A673 (cell line): ENCODE data around the gene CR1. TPM values are rescaled to one million over a fixed set of nuclear protein-coding genes. Genes with fewer than 3 reads are reported as not detected.

Experiments used
- BruUV-seq: library from RNA; stranded (reverse); fragments of 400-500 nt; replicated peaks from 2 replicates; lab custom pipeline; 2021; lab: Mats Ljungman, UMichigan
- CTCF ChIA-PET: fragments of 300-600 bp; sonication (Branson Sonifier 250); formaldehyde crosslinking; loops from one replicate; lab custom pipeline; 2022; ENCODE audit warnings: antibody characterized with exemption; lab: Charles Lee
- POLR2A ChIA-PET: fragments of 300-600 bp; sonication (Branson Sonifier 250); formaldehyde crosslinking; loops from one replicate; lab custom pipeline; 2022; ENCODE audit warnings: antibody characterized with exemption; ENCODE audit not compliant: low non-redundant PET; lab: Charles Lee
- DNase-seq: peaks from one replicate; pipeline ENCODE4 v3.0.0-alpha.2; 2015; ENCODE audit warnings: low spot score
- H3K27ac ChIP-seq: fragments of 200-600 bp; sonication (generic); 2 replicates; pipeline ENCODE4 v1.5.1; 2016; ENCODE audit warnings: mixed run types, low read depth, mild to moderate bottlenecking, mixed read lengths, antibody characterized with exemption, low read length; ENCODE audit not compliant: poor library complexity, severe bottlenecking
- H3K27me3 ChIP-seq: fragments of 200-600 bp; sonication (generic); replicated peaks from 2 replicates; pipeline ENCODE4 v1.6.1; 2017; ENCODE audit warnings: mixed run types, low read depth, mild to moderate bottlenecking, mixed read lengths, antibody characterized with exemption, low read length; ENCODE audit not compliant: insufficient read depth, poor library complexity
- H3K36me3 ChIP-seq: fragments of 200-600 bp; sonication (generic); 2 replicates; pipeline ENCODE4 v1.6.1; 2016; ENCODE audit warnings: mixed run types, mild to moderate bottlenecking, mixed read lengths, antibody characterized with exemption, low read length; ENCODE audit not compliant: insufficient read depth, poor library complexity, severe bottlenecking
- H3K4me1 ChIP-seq: fragments of 200-600 bp; sonication (generic); 2 replicates; pipeline ENCODE4 v1.6.1; 2017; ENCODE audit warnings: mixed run types, mild to moderate bottlenecking, mixed read lengths, antibody characterized with exemption, low read length; ENCODE audit not compliant: insufficient read depth, poor library complexity, severe bottlenecking
- H3K4me3 ChIP-seq: fragments of 200-600 bp; sonication (generic); 2 replicates; pipeline ENCODE4 v1.5.1; 2016; ENCODE audit warnings: low read depth, mixed run types, mild to moderate bottlenecking, mixed read lengths, low read length; ENCODE audit not compliant: poor library complexity, severe bottlenecking
- H3K9me3 ChIP-seq: fragments of 200-600 bp; sonication (generic); 2 replicates; pipeline ENCODE4 v1.6.1; 2016; ENCODE audit warnings: mixed run types, low read depth, mild to moderate bottlenecking, mixed read lengths, antibody characterized with exemption, low read length; ENCODE audit not compliant: poor library complexity, severe bottlenecking
- EZH2 ChIP-seq: fragments of 200-600 bp; sonication (generic); IDR thresholded peaks from 2 replicates; pipeline ENCODE4 v1.6.1; 2017; ENCODE audit warnings: borderline replicate concordance, low read depth, mild to moderate bottlenecking, mixed read lengths, antibody characterized with exemption, low read length; ENCODE audit not compliant: poor library complexity, severe bottlenecking
- intact Hi-C: fragments of 100-400 bp; cut with micrococcal nuclease; formaldehyde crosslinking; loops from one replicate; pipeline ENCODE4 v1.10.0; 2022; ENCODE audit not compliant: unreplicated experiment
- total RNA-seq: library from RNA; stranded (reverse); gene quantifications from 2 replicates; pipeline ENCODE4 v1.2.3, GENCODE V29; 2021
- TF ChIP-seq, protein P1 (sequence below): fragments of 300-800, 200-600 bp; sonication (generic); conservative IDR thresholded peaks from 2 replicates; pipeline ENCODE4 v1.5.1; 2017; ENCODE audit warnings: low read depth, mild to moderate bottlenecking, antibody characterized with exemption, low read length, moderate library complexity, mixed read lengths

CR1 gene
- total RNA-seq, 1 experiment from 2014 or later: not detected

- no peak overlapping the region for H3K27ac ChIP-seq
- intact Hi-C loops: no loop called here
- DNase-seq: no peak
- peaks cover 61% of the 10 kb centered on the region for H3K27me3 ChIP-seq
- H3K4me1 ChIP-seq: no peaks in the 10 kb centered on the region
- no peaks in the 10 kb centered on the region for H3K9me3 ChIP-seq
- H3K36me3 ChIP-seq: no peaks in the 10 kb centered on the region
- no TSS peak for BruUV-seq
- no peak overlapping the region for H3K4me3 ChIP-seq
- POLR2A ChIA-PET: no interaction called here
- TF ChIP-seq EZH2: no peak
- TF ChIP-seq, protein P1, sequence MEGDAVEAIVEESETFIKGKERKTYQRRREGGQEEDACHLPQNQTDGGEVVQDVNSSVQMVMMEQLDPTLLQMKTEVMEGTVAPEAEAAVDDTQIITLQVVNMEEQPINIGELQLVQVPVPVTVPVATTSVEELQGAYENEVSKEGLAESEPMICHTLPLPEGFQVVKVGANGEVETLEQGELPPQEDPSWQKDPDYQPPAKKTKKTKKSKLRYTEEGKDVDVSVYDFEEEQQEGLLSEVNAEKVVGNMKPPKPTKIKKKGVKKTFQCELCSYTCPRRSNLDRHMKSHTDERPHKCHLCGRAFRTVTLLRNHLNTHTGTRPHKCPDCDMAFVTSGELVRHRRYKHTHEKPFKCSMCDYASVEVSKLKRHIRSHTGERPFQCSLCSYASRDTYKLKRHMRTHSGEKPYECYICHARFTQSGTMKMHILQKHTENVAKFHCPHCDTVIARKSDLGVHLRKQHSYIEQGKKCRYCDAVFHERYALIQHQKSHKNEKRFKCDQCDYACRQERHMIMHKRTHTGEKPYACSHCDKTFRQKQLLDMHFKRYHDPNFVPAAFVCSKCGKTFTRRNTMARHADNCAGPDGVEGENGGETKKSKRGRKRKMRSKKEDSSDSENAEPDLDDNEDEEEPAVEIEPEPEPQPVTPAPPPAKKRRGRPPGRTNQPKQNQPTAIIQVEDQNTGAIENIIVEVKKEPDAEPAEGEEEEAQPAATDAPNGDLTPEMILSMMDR: no peak
- CTCF ChIA-PET: no interaction called here
These were observed 34.3 kb upstream of the CR1 start for GRCh38 chr1:207461649-207462048.

GRCh38 chr1:207462535-207462934, 33.4 kb upstream of the CR1 start:
- H3K36me3 ChIP-seq: no peaks in the 10 kb centered on the region
- peaks cover 61% of the 10 kb centered on the region for H3K27me3 ChIP-seq
- no peak overlapping the region for H3K27ac ChIP-seq
- no peaks in the 10 kb centered on the region for H3K9me3 ChIP-seq
- no TSS peak for BruUV-seq
- no peak overlapping the region for H3K4me3 ChIP-seq
- H3K4me1 ChIP-seq: no peaks in the 10 kb centered on the region
- no peak for TF ChIP-seq EZH2
- TF ChIP-seq, protein P1: no peak
- no peak for DNase-seq
- ChIA-PET POLR2A (no interaction called here), CTCF (no interaction called here)
- intact Hi-C loops: no loop called here

- no peak overlapping the region for H3K4me3 ChIP-seq
- no peak for DNase-seq
- BruUV-seq: no TSS peak
- intact Hi-C loops: no loop called here
- peaks cover 61% of the 10 kb centered on the region for H3K27me3 ChIP-seq
- no peak for TF ChIP-seq EZH2
- TF ChIP-seq, protein P1: no peak
- H3K27ac ChIP-seq: no peak overlapping the region
- POLR2A ChIA-PET: no interaction called here
- CTCF ChIA-PET: no interaction called here
- H3K4me1 ChIP-seq: no peaks in the 10 kb centered on the region
- no peaks in the 10 kb centered on the region for H3K9me3 ChIP-seq
- H3K36me3 ChIP-seq: no peaks in the 10 kb centered on the region
These were observed 32.9 kb upstream of the CR1 start for GRCh38 chr1:207463021-207463420.
